SU-DHL-6 (cell line): ENCODE measurements around the gene ACACB.

ENCODE experiments used
- EZH2phosphoT487 ChIP-seq: fragments of 200-600 bp; sonication (generic), shearing (Covaris generic); conservative IDR thresholded peaks from 2 replicates; pipeline ENCODE4 v1.6.1; 2018; ENCODE audit warnings: mild to moderate bottlenecking, antibody characterized with exemption, low read length, moderate library complexity, mixed read lengths
- TF ChIP-seq, protein P1 (sequence below): fragments of 200-600 bp; sonication (generic); IDR thresholded peaks from one replicate; pipeline ENCODE4 v1.5.1; 2017; ENCODE audit warnings: antibody characterized with exemption, mild to moderate bottlenecking, low read length, moderate library complexity; ENCODE audit not compliant: insufficient read depth, poor library complexity, severe bottlenecking

DNA sequence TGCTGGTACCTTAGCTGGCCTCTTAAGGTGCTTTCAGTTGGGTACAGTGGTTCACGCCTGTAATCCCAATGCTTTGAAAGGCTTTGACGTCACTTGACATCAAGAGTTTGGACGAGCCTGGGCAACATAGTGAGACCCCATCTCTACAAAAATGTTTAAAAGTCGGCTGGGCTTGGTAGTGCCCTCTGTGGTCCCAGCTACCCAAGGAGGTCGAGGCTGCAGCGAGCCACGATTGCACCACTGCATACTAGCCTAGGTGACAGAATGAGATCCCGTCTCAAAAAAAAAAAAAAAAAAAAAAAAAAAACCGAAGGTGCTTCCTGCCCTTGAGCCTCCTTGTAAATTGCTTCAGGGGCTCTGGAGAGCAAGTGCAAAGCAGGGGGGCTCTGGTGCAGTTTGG, 50.0 kb downstream of the ACACB start:
- TF ChIP-seq, protein P1, sequence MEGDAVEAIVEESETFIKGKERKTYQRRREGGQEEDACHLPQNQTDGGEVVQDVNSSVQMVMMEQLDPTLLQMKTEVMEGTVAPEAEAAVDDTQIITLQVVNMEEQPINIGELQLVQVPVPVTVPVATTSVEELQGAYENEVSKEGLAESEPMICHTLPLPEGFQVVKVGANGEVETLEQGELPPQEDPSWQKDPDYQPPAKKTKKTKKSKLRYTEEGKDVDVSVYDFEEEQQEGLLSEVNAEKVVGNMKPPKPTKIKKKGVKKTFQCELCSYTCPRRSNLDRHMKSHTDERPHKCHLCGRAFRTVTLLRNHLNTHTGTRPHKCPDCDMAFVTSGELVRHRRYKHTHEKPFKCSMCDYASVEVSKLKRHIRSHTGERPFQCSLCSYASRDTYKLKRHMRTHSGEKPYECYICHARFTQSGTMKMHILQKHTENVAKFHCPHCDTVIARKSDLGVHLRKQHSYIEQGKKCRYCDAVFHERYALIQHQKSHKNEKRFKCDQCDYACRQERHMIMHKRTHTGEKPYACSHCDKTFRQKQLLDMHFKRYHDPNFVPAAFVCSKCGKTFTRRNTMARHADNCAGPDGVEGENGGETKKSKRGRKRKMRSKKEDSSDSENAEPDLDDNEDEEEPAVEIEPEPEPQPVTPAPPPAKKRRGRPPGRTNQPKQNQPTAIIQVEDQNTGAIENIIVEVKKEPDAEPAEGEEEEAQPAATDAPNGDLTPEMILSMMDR = no peak
- TF ChIP-seq EZH2phosphoT487 = no peak
